K562 (cell line): ENCODE data around the gene SRD5A1. TPM values are rescaled to one million over a fixed set of nuclear protein-coding genes. Genes with fewer than 3 reads are reported as not detected.
A peak's percentile ranks its signal among the peaks of the same experiment; 100 is the strongest.

Experiments used
- EGR1 ChIP-seq: fragments of 450-650 bp; conservative IDR thresholded peaks from 2 replicates; pipeline ENCODE4 v1.6.1; 2017; ENCODE audit warnings: mild to moderate bottlenecking
- ETV5 ChIP-seq: sonication (generic); formaldehyde crosslinking; IDR thresholded peaks from 2 replicates; pipeline ENCODE4 v1.4.0; 2020; ENCODE audit warnings: low read depth, mild to moderate bottlenecking, missing genetic modification reagents
- FOXK1 ChIP-seq: sonication (generic); formaldehyde crosslinking; IDR thresholded peaks from 2 replicates; pipeline ENCODE4 v1.8.0; 2022; ENCODE audit warnings: missing genetic modification reagents, mild to moderate bottlenecking, borderline replicate concordance
- MTA1 ChIP-seq: fragments of 450-650 bp; IDR thresholded peaks from 2 replicates; pipeline ENCODE4 v1.6.1; 2017; ENCODE audit warnings: borderline replicate concordance
- NBN ChIP-seq: fragments of 450-650 bp; IDR thresholded peaks from 2 replicates; pipeline ENCODE4 v1.6.1; 2016; ENCODE audit warnings: low read depth, mild to moderate bottlenecking
- NFE2 ChIP-seq: IDR thresholded peaks from 2 replicates; pipeline ENCODE4 v1.6.1; 2014; ENCODE audit warnings: antibody characterized with exemption, low read depth
- POLR2AphosphoS5 ChIP-seq: IDR thresholded peaks from 2 replicates; pipeline ENCODE4 v1.6.1; 2011; ENCODE audit warnings: mild to moderate bottlenecking, low read depth, low read length, moderate library complexity; ENCODE audit not compliant: control insufficient read depth, insufficient read depth
- RBBP5 ChIP-seq: fragments of 200-600 bp; sonication (generic); IDR thresholded peaks from 2 replicates; pipeline ENCODE4 v1.6.1; 2012; ENCODE audit warnings: borderline replicate concordance, mild to moderate bottlenecking, low read length, control low read depth, inconsistent platforms; ENCODE audit not compliant: insufficient read depth, poor library complexity, severe bottlenecking
- RFX7 ChIP-seq: fragments of 250-450 bp; sonication (Bioruptor Pico); IDR thresholded peaks from 2 replicates; pipeline ENCODE4 v1.5.1; 2021; ENCODE audit warnings: mild to moderate bottlenecking
- TARDBP ChIP-seq: fragments of 450-650 bp; IDR thresholded peaks from 2 replicates; pipeline ENCODE4 v1.6.1; 2016
- TBP ChIP-seq: optimal IDR thresholded peaks from 2 replicates; pipeline ENCODE3; 2011; ENCODE audit warnings: low read depth, low read length, improper control_type of control experiment
- ZNF764 ChIP-seq: fragments of 250-450 bp; sonication (Bioruptor Pico); IDR thresholded peaks from 2 replicates; pipeline ENCODE4 v1.4.0; 2020; ENCODE audit warnings: low read depth, mild to moderate bottlenecking, moderate library complexity
- ZNF77 ChIP-seq: fragments of 250-450 bp; sonication (Bioruptor Pico); IDR thresholded peaks from 2 replicates; pipeline ENCODE4 v1.5.0; 2020
- polyA plus RNA-seq, 8 experiments: library from polyadenylated mRNA; depleted of rRNA in 4 of 8; stranded (reverse) in 5 of 8; unstranded in 3 of 8; fragments of >200 nt; fragmentation: Nextera tagmentation in 2 of 8; fragmentation: Illumina TruSeq in 1 of 8; extraction: Ambion mirVana in 2 of 8; extraction: Trizol in 1 of 8; gene quantifications; 2 replicates each; pipeline versions ENCODE4 v1.2.1 to v1.2.3, GENCODE V29; 2011 to 2014; ENCODE audit warnings: inconsistent platforms in 1 of 8, missing spikeins in 1 of 8
- total RNA-seq, 7 experiments: library from RNA; depleted of rRNA in 6 of 7; stranded (reverse); fragments of >200 nt in 6 of 7; fragmentation: Illumina TruSeq in 2 of 7; extraction: Trizol in 2 of 7; gene quantifications; 2 replicates each; pipeline versions ENCODE4 v1.2.1 to v1.2.3, GENCODE V29; 2011 to 2021; ENCODE audit warnings: low replicate concordance in 1 of 7
- TF ChIP-seq, protein P1 (sequence below): fragments of 250-450 bp; sonication (Bioruptor Pico); IDR thresholded peaks from 2 replicates; pipeline ENCODE4 v1.4.0; 2020; ENCODE audit warnings: mild to moderate bottlenecking
- TF ChIP-seq, protein P2 (sequence below), 2 experiments: fragments of 200-800 bp in 1 of 2; sonication (Bioruptor generic) in 1 of 2; sonication (generic) in 1 of 2; formaldehyde crosslinking in 1 of 2; IDR thresholded peaks in 1 of 2; conservative IDR thresholded peaks in 1 of 2; 2 replicates each; pipeline versions ENCODE4 v1.5.0 to v1.6.1; 2016 to 2020; ENCODE audit warnings: missing compliant biosample characterization in 1 of 2, missing genetic modification characterization in 1 of 2, missing genetic modification reagents in 1 of 2
- TF ChIP-seq, protein P3 (sequence below): sonication (generic); formaldehyde crosslinking; IDR thresholded peaks from 2 replicates; pipeline ENCODE4 v1.8.0; 2022; ENCODE audit warnings: mild to moderate bottlenecking, missing genetic modification reagents
- TF ChIP-seq, protein P4 (sequence below): fragments of 200-800 bp; sonication (Bioruptor generic); IDR thresholded peaks from 2 replicates; pipeline ENCODE4 v1.6.1; 2017; ENCODE audit warnings: missing genetic modification characterization, missing compliant biosample characterization
- TF ChIP-seq, protein P5 (sequence below): sonication (generic); formaldehyde crosslinking; IDR thresholded peaks from 2 replicates; pipeline ENCODE4 v1.9.0; 2022; ENCODE audit warnings: mild to moderate bottlenecking, missing genetic modification reagents

SRD5A1 gene
- total and polyA plus RNA-seq, 9 of the 15 experiments (the other 6 are each of a cell fraction or from before 2014, with no cell fraction given), result 1.3 to 22.6 (median 8.1) TPM

DNA sequence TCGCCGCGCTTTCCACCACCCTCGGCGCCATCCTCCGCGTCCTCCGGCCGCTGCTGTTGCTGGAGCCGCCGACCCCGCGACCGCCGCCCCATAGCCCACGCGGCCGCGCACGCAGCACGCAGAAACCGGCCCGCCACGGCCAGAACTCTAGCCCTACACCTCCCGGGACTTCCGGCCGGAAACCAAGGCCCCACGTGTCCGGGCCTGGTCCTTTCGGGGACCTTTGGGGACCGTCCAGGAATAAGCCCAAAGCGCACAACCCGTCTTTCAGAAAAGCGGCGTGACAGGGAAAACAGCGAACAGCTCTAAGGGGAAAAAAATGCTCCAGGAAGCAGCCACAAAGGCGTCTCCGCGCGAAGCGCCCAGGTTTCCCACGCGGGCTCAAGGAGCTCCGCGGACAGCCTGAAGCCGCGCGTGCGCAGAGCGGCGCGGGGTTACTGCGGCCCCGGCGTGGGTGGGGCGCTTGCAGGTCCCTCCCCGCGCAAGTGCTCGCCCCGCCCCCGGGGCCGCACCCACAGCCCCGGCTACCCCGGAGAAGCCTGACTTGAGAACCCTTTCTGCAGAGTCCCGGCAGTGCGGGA is at the start of gene SRD5A1, which contains the start of gene NSUN2 (continued):
- TF ChIP-seq, protein P1, sequence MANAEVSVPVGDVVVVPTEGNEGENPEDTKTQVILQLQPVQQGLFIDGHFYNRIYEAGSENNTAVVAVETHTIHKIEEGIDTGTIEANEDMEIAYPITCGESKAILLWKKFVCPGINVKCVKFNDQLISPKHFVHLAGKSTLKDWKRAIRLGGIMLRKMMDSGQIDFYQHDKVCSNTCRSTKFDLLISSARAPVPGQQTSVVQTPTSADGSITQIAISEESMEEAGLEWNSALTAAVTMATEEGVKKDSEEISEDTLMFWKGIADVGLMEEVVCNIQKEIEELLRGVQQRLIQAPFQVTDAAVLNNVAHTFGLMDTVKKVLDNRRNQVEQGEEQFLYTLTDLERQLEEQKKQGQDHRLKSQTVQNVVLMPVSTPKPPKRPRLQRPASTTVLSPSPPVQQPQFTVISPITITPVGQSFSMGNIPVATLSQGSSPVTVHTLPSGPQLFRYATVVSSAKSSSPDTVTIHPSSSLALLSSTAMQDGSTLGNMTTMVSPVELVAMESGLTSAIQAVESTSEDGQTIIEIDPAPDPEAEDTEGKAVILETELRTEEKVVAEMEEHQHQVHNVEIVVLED (CRISPR knock-in tag), result peak; percentile 26; the same call in 1 of the 2 replicates
- peak; percentile 57; the same call in 1 of the 2 replicates for TF ChIP-seq FOXK1 (CRISPR knock-in tag)
- peak; percentile 94 for TF ChIP-seq NFE2
- TF ChIP-seq ETV5, result peak; percentile 97
- peak; percentile 81 for TF ChIP-seq MTA1
- TF ChIP-seq, protein P2, sequence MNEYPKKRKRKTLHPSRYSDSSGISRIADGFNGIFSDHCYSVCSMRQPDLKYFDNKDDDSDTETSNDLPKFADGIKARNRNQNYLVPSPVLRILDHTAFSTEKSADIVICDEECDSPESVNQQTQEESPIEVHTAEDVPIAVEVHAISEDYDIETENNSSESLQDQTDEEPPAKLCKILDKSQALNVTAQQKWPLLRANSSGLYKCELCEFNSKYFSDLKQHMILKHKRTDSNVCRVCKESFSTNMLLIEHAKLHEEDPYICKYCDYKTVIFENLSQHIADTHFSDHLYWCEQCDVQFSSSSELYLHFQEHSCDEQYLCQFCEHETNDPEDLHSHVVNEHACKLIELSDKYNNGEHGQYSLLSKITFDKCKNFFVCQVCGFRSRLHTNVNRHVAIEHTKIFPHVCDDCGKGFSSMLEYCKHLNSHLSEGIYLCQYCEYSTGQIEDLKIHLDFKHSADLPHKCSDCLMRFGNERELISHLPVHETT (CRISPR knock-in tag; conservative IDR thresholded peaks at IDR 0.05 in 1 of 2, IDR thresholded peaks at IDR 0.05 in 1 of 2), result peak in 1 of 2 experiments; percentile 91; a peak in 1 of 4 replicates
- no peak for TF ChIP-seq TARDBP
- TF ChIP-seq RBBP5, result peak; percentile 73
- TF ChIP-seq ZNF77 (CRISPR knock-in tag), result no peak
- TF ChIP-seq NBN, result peak; percentile 64; the same call in 1 of the 2 replicates
- peak; percentile 90 for TF ChIP-seq TBP
- TF ChIP-seq POLR2AphosphoS5, result peak; percentile 71; the same call in 1 of the 2 replicates
- TF ChIP-seq EGR1, result peak; percentile 82
- TF ChIP-seq, protein P3, sequence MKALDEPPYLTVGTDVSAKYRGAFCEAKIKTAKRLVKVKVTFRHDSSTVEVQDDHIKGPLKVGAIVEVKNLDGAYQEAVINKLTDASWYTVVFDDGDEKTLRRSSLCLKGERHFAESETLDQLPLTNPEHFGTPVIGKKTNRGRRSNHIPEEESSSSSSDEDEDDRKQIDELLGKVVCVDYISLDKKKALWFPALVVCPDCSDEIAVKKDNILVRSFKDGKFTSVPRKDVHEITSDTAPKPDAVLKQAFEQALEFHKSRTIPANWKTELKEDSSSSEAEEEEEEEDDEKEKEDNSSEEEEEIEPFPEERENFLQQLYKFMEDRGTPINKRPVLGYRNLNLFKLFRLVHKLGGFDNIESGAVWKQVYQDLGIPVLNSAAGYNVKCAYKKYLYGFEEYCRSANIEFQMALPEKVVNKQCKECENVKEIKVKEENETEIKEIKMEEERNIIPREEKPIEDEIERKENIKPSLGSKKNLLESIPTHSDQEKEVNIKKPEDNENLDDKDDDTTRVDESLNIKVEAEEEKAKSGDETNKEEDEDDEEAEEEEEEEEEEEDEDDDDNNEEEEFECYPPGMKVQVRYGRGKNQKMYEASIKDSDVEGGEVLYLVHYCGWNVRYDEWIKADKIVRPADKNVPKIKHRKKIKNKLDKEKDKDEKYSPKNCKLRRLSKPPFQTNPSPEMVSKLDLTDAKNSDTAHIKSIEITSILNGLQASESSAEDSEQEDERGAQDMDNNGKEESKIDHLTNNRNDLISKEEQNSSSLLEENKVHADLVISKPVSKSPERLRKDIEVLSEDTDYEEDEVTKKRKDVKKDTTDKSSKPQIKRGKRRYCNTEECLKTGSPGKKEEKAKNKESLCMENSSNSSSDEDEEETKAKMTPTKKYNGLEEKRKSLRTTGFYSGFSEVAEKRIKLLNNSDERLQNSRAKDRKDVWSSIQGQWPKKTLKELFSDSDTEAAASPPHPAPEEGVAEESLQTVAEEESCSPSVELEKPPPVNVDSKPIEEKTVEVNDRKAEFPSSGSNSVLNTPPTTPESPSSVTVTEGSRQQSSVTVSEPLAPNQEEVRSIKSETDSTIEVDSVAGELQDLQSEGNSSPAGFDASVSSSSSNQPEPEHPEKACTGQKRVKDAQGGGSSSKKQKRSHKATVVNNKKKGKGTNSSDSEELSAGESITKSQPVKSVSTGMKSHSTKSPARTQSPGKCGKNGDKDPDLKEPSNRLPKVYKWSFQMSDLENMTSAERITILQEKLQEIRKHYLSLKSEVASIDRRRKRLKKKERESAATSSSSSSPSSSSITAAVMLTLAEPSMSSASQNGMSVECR (CRISPR knock-in tag), result peak; percentile 45; the same call in 1 of the 2 replicates
- peak; percentile 25; the same call in 1 of the 2 replicates for TF ChIP-seq ZNF764 (CRISPR knock-in tag)
- TF ChIP-seq, protein P4, sequence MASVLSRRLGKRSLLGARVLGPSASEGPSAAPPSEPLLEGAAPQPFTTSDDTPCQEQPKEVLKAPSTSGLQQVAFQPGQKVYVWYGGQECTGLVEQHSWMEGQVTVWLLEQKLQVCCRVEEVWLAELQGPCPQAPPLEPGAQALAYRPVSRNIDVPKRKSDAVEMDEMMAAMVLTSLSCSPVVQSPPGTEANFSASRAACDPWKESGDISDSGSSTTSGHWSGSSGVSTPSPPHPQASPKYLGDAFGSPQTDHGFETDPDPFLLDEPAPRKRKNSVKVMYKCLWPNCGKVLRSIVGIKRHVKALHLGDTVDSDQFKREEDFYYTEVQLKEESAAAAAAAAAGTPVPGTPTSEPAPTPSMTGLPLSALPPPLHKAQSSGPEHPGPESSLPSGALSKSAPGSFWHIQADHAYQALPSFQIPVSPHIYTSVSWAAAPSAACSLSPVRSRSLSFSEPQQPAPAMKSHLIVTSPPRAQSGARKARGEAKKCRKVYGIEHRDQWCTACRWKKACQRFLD (CRISPR knock-in tag), result peak; percentile 91
- 0 out of 2 replicates have a peak, but pooled peaks have one; percentile 21 for TF ChIP-seq RFX7 (CRISPR knock-in tag)
- TF ChIP-seq, protein P5, sequence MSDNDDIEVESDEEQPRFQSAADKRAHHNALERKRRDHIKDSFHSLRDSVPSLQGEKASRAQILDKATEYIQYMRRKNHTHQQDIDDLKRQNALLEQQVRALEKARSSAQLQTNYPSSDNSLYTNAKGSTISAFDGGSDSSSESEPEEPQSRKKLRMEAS, result peak; percentile 86
